A549 (cell line): ENCODE results near the gene DNAJC18.

Experiments
- BHLHE40 ChIP-seq: IDR thresholded peaks from 2 replicates; pipeline ENCODE4 v1.6.1; 2012; ENCODE audit warnings: low read depth, low read length, inconsistent platforms
- CHD2 ChIP-seq: fragments of 150-350 bp; IDR thresholded peaks from 2 replicates; pipeline ENCODE4 v1.6.1; 2014; ENCODE audit warnings: low read length; ENCODE audit not compliant: partially characterized antibody
- CTCF ChIP-seq: fragments of >200 bp; sonication (Bioruptor Twin); formaldehyde crosslinking; IDR thresholded peaks from 3 replicates; pipeline ENCODE4 v1.5.1; 2016
- FOSB ChIP-seq: fragments of 250-450 bp; sonication (Bioruptor Pico); IDR thresholded peaks from 2 replicates; pipeline ENCODE4 v1.5.0; 2020; ENCODE audit warnings: mild to moderate bottlenecking, moderate library complexity
- JUN ChIP-seq, 2 experiments: fragments of >200 bp; sonication (Bioruptor Twin); formaldehyde crosslinking; IDR thresholded peaks; 2 replicates in 1 of 2; 3 replicates in 1 of 2; pipeline ENCODE4 v1.6.1; 2016 to 2017
- PHF8 ChIP-seq: fragments of 200-600 bp; sonication (generic); IDR thresholded peaks from 2 replicates; pipeline ENCODE4 v1.6.1; 2016; ENCODE audit warnings: low read depth, mild to moderate bottlenecking, antibody characterized with exemption, moderate library complexity, borderline replicate concordance
- POLR2A ChIP-seq: IDR thresholded peaks from 2 replicates; pipeline ENCODE4 v1.6.1; 2012; ENCODE audit warnings: mild to moderate bottlenecking, low read length
- RAD21 ChIP-seq, 2 experiments: fragments of >200 bp in 1 of 2; sonication (Bioruptor Twin) in 1 of 2; formaldehyde crosslinking in 1 of 2; IDR thresholded peaks in 1 of 2; conservative IDR thresholded peaks in 1 of 2; 2 replicates in 1 of 2; 3 replicates in 1 of 2; pipeline ENCODE4 v1.6.1; 2012 to 2018; ENCODE audit warnings: inconsistent platforms in 1 of 2
- SMC3 ChIP-seq: fragments of >200 bp; sonication (Bioruptor Twin); formaldehyde crosslinking; IDR thresholded peaks from 3 replicates; pipeline ENCODE4 v1.6.1; 2018; ENCODE audit warnings: inconsistent platforms
- USF2 ChIP-seq: fragments of 450-650 bp; IDR thresholded peaks from 2 replicates; pipeline ENCODE4 v1.6.1; 2014; ENCODE audit warnings: antibody characterized with exemption

GRCh38 chr5:139488260-139488659 lies 48.9 kb upstream of the DNAJC18 start:
- TF ChIP-seq USF2 (no peak), POLR2A (no peak), CTCF (no peak), RAD21 (conservative IDR thresholded peaks at IDR 0.05 in 1 of 2, IDR thresholded peaks at IDR 0.05 in 1 of 2) (no peak), CHD2 (no peak), JUN (IDR thresholded peaks at IDR 0.05) (no peak), FOSB (CRISPR knock-in tag) (no peak), SMC3 (no peak), BHLHE40 (no peak), PHF8 (no peak)
